ENCODE measurements around the gene GMDS.

GMDS gene

DNA sequence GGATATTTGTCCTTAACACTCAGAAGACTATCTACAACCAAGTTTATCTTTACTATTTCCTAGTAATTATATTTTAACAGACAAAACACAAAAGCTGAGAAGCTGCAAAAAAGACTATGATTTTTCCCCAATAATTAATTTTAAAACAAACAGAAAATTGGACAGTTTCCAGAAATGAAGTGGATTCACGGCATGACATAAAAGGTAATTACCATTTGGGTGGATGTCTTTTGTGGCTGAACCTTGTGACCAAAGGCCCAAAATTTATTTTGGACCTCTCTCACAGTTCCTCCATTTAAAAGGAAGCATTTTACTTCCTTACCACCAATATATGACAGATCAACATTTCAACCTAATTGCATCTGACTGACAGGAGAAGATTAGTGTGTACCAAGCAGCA lies 90.2 kb downstream of the GMDS start:
- Histone ChIP-seq H3K9me3 (ENCODE audit: insufficient read depth, low read length) (no peaks in the 10 kb centered on the region), H3K4me2 (ENCODE audit: low read length) (no peak overlapping the region), H3K4me3 (ENCODE audit: low read length) (no peak overlapping the region), H3K36me3 (replicated peaks; ENCODE audit: low read depth, low read length) (no peaks in the 10 kb centered on the region), H4K20me1 (ENCODE audit: insufficient read depth, low read length) (no peaks in the 10 kb centered on the region), H3K9ac (ENCODE audit: low read length) (no peak overlapping the region), H3K27ac (ENCODE audit: low read length) (no peak overlapping the region), H3K79me2 (ENCODE audit: low read length) (no peaks in the 10 kb centered on the region), H3K4me1 (ENCODE audit: low read length) (peaks cover 12% of the 10 kb centered on the region), H3K27me3 (ENCODE audit: low read depth, low read length) (no peaks in the 10 kb centered on the region), H2AFZ (ENCODE audit: low read depth, low read length) (no peak overlapping the region)
- no peak for TF ChIP-seq EZH2phosphoT487 (IDR thresholded peaks at IDR 0.05; ENCODE audit: low read depth)
- TF ChIP-seq, protein P1, sequence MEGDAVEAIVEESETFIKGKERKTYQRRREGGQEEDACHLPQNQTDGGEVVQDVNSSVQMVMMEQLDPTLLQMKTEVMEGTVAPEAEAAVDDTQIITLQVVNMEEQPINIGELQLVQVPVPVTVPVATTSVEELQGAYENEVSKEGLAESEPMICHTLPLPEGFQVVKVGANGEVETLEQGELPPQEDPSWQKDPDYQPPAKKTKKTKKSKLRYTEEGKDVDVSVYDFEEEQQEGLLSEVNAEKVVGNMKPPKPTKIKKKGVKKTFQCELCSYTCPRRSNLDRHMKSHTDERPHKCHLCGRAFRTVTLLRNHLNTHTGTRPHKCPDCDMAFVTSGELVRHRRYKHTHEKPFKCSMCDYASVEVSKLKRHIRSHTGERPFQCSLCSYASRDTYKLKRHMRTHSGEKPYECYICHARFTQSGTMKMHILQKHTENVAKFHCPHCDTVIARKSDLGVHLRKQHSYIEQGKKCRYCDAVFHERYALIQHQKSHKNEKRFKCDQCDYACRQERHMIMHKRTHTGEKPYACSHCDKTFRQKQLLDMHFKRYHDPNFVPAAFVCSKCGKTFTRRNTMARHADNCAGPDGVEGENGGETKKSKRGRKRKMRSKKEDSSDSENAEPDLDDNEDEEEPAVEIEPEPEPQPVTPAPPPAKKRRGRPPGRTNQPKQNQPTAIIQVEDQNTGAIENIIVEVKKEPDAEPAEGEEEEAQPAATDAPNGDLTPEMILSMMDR (IDR thresholded peaks at IDR 0.05; ENCODE audit: low read depth, low read length) = no peak

DNA sequence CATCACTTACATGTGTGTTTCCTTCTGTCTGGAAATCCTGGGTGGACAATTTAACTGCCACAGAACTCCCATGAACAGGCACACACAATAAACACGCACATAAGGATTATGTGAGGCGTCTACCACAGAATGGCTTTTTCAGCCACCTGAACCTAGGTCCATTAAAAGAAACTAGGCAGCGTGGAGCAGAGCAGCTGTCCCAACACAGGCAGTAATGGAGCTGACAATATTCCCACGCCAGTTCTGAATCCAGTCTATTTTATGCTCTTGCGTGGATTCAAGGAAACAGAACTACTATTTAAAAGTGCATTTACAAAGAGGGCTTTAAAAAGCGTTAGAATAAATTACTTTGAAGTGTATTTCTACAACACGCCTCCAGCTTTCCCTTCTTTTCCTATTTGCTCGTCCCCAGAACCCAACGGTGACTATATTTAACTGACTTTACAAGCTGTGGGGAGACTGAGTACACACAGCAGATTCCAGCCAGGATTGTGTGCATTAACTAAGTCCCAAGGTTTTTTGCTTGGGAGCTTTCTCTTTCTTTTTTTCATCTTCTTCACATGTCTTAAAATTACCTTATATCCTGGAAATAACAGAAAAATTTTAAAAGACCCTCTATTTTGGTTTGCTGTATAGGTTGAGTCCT lies 95.9 kb downstream of the GMDS start:
- Histone ChIP-seq H3K27ac (ENCODE audit: low read length) (no peak overlapping the region), H3K9ac (ENCODE audit: low read length) (no peak overlapping the region), H3K4me3 (ENCODE audit: low read length) (no peak overlapping the region), H3K4me1 (ENCODE audit: low read length) (no peaks in the 10 kb centered on the region), H2AFZ (ENCODE audit: low read depth, low read length) (no peak overlapping the region), H3K9me3 (ENCODE audit: insufficient read depth, low read length) (no peaks in the 10 kb centered on the region), H4K20me1 (ENCODE audit: insufficient read depth, low read length) (no peaks in the 10 kb centered on the region), H3K36me3 (replicated peaks; ENCODE audit: low read depth, low read length) (no peaks in the 10 kb centered on the region), H3K27me3 (ENCODE audit: low read depth, low read length) (no peaks in the 10 kb centered on the region), H3K4me2 (ENCODE audit: low read length) (no peak overlapping the region), H3K79me2 (ENCODE audit: low read length) (no peaks in the 10 kb centered on the region)
- TF ChIP-seq, protein P1 (IDR thresholded peaks at IDR 0.05; ENCODE audit: low read depth, low read length) = no peak

DNA sequence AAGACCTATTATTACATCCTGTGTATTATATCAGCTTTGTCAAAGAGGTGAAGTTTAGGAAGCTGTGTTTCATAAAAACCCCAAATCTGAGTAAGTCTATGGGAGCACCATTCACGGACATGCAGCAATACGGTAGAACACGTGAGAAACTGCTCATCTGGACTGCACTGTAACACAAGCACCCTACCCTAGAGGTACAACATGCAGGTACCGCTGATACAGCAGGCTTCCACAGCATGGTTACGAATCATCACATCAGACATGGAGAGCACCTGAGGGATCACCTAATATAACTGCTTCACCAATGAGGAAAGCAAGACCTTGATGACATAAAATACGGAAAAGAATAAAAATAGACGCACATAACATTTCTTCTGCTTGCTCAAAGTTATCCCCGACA lies 96.7 kb downstream of the GMDS start:
- Histone ChIP-seq H3K4me1 (ENCODE audit: low read length) (no peaks in the 10 kb centered on the region), H3K36me3 (replicated peaks; ENCODE audit: low read depth, low read length) (no peaks in the 10 kb centered on the region), H3K9me3 (ENCODE audit: insufficient read depth, low read length) (no peaks in the 10 kb centered on the region), H3K9ac (ENCODE audit: low read length) (no peak overlapping the region), H2AFZ (ENCODE audit: low read depth, low read length) (no peak overlapping the region), H3K27me3 (ENCODE audit: low read depth, low read length) (no peaks in the 10 kb centered on the region), H3K79me2 (ENCODE audit: low read length) (no peaks in the 10 kb centered on the region), H4K20me1 (ENCODE audit: insufficient read depth, low read length) (no peaks in the 10 kb centered on the region), H3K4me3 (ENCODE audit: low read length) (no peak overlapping the region), H3K4me2 (ENCODE audit: low read length) (no peak overlapping the region), H3K27ac (ENCODE audit: low read length) (no peak overlapping the region)
- no peak for TF ChIP-seq EZH2phosphoT487 (IDR thresholded peaks at IDR 0.05; ENCODE audit: low read depth)
- TF ChIP-seq, protein P1 (IDR thresholded peaks at IDR 0.05; ENCODE audit: low read depth, low read length) = no peak

DNA sequence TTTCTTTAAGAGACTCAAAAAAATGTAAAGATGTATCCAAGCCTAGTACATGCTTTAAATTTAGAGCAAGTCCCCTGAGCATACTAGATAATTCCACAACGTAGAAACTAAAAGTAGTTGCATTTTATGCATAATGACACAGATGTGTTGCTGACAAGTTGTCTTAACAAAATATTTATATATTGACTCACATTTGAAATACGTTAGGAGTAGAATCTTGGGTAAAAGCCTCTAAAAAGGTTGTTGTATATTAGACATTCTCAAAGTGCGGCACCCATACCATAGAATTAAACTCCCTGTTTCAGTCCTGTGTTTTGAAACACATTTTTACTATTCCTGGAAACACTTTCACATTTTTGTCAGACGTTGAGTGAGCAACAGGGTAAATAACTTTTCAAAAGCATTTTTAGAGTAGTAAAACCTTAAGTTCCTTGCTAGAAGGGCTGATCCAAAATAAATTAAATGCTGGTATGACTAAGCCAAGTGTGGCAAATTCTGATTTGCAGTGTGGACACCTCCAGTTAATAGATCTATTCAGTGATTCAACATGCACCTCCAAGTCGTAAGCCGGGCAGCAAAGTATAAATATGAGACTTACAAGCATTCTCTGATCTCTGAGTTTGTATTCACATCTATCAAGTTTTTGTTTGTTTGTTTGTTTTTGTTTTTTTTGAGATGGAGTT lies 97.5 kb downstream of the GMDS start:
- no peaks in the 10 kb centered on the region for H3K4me1 ChIP-seq (ENCODE audit: low read length)

More for the DNA sequence above, 97.5 kb downstream of the GMDS start:
- Histone ChIP-seq H3K27me3 (ENCODE audit: low read depth, low read length) (no peaks in the 10 kb centered on the region), H3K36me3 (replicated peaks; ENCODE audit: low read depth, low read length) (no peaks in the 10 kb centered on the region), H3K27ac (ENCODE audit: low read length) (no peak overlapping the region), H3K4me3 (ENCODE audit: low read length) (no peak overlapping the region), H4K20me1 (ENCODE audit: insufficient read depth, low read length) (no peaks in the 10 kb centered on the region), H3K79me2 (ENCODE audit: low read length) (no peaks in the 10 kb centered on the region), H2AFZ (ENCODE audit: low read depth, low read length) (no peak overlapping the region), H3K4me2 (ENCODE audit: low read length) (no peak overlapping the region), H3K9ac (ENCODE audit: low read length) (no peak overlapping the region), H3K9me3 (ENCODE audit: insufficient read depth, low read length) (no peaks in the 10 kb centered on the region)
- TF ChIP-seq EZH2phosphoT487 (IDR thresholded peaks at IDR 0.05; ENCODE audit: low read depth) = no peak
- TF ChIP-seq, protein P1 (IDR thresholded peaks at IDR 0.05; ENCODE audit: low read depth, low read length) = no peak

Data from OCI-LY3 (cell line).